ENCODE measurements around the gene ABCF2. TPM values are rescaled to one million over a fixed set of nuclear protein-coding genes. Genes with fewer than 3 reads are reported as not detected.

ABCF2 gene
- total and polyA plus RNA-seq, 2 of the 13 experiments (the other 11 are each of a cell fraction or from before 2014, with no cell fraction given), result 16.3 to 42.5 TPM

DNA sequence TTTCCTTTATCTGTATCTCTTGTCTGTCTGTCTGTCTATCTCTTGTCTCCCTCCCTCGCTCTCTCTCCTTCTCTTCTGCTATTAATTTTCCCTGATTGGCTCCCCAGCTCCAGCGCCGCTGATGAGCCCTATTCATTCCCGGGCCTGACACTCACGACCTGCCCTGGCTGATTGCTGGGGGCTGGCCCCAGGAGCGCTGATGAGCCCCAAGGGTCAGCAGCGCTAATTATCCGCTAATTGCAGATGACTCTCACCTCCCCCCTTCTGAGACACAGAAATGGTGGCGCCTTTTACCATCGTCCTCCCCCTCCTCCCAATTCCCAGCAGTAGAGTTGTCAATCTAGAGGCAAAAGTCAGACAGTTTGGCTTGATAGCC lies 58.2 kb downstream of the ABCF2 start:
- 36% methylated on average over 10 of the region's 10 CpGs for WGBS (ENCODE audit: low lambda C conversion rate)
- in situ Hi-C loops (cut with HindIII; ENCODE audit: extremely low pct_ligation_motif_present, low pct_unique_long_range_greater_than_20kb), result no loop called here
- Histone ChIP-seq H3K27me3 (ENCODE audit: control insufficient read depth in 1 of 2, insufficient read depth in 2 of 2, low read length in 2 of 2) (peaks cover 9 to 62% of the 10 kb centered on the region in 2 experiments), H3K27ac (ENCODE audit: extremely low read length, insufficient read depth, low read length) (no peak overlapping the region), H3K4me1 (ENCODE audit: insufficient read depth, low read length) (no peaks in the 10 kb centered on the region), H3K9me3 (ENCODE audit: low read length) (no peaks in the 10 kb centered on the region), H3K79me2 (ENCODE audit: insufficient read depth, low read length) (no peaks in the 10 kb centered on the region), H4K20me1 (ENCODE audit: insufficient read depth, low read length) (no peaks in the 10 kb centered on the region), H3K9ac (ENCODE audit: insufficient read depth, low read depth, low read length) (no peak overlapping the region), H3K36me3 (replicated peaks in 1 of 2; ENCODE audit: control insufficient read depth in 1 of 2, insufficient read depth in 2 of 2, low read length in 2 of 2) (no peaks in the 10 kb centered on the region), H2AFZ (ENCODE audit: low read length) (no peak overlapping the region), H3K4me2 (ENCODE audit: low read depth, low read length) (no peak overlapping the region), H3K4me3 (replicated peaks in 1 of 3; ENCODE audit: insufficient read depth in 1 of 3, low read depth in 2 of 3, low read length in 3 of 3) (no peak overlapping the region)
- FAIRE-seq, result no peak
- no peak for ATAC-seq
- TF ChIP-seq, protein P1, sequence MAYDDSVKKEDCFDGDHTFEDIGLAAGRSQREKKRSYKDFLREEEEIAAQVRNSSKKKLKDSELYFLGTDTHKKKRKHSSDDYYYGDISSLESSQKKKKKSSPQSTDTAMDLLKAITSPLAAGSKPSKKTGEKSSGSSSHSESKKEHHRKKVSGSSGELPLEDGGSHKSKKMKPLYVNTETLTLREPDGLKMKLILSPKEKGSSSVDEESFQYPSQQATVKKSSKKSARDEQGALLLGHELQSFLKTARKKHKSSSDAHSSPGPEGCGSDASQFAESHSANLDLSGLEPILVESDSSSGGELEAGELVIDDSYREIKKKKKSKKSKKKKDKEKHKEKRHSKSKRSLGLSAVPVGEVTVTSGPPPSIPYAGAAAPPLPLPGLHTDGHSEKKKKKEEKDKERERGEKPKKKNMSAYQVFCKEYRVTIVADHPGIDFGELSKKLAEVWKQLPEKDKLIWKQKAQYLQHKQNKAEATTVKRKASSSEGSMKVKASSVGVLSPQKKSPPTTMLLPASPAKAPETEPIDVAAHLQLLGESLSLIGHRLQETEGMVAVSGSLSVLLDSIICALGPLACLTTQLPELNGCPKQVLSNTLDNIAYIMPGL (CRISPR knock-in tag; IDR thresholded peaks at IDR 0.05; ENCODE audit: borderline replicate concordance in 1 of 2, low read depth in 1 of 2), result no peak
- TF ChIP-seq RNF219 (CRISPR knock-in tag; IDR thresholded peaks at IDR 0.05) (no peak), KLF9 (CRISPR knock-in tag; IDR thresholded peaks at IDR 0.05; ENCODE audit: low read depth) (no peak)
- POLR2A ChIA-PET, result no interaction called here
- CTCF ChIA-PET (ENCODE audit: low intra/inter-chr PET ratio, low total read pairs), result interaction anchor here (1.2 kb wide), 1 partner anchor 134 kb away, joined by 3 read pairs; no protein-coding TSS in a partner anchor
- intact Hi-C loops (cut with micrococcal nuclease; ENCODE audit: unreplicated experiment), result no loop called here
- no TSS peak for BruUV-seq (replicated peaks)
- no peak for DNase-seq (ENCODE audit: low spot score)
